G401 (cell line): ENCODE data around the gene SULT1A1. TPM values are rescaled to one million over a fixed set of nuclear protein-coding genes. Genes with fewer than 3 reads are reported as not detected.
"Not testable (repeated sequence)": the region's sequence is repeated elsewhere in the genome, so short reads cannot be mapped to it uniquely, and the experiment has no call there.

Experiments
- DNase-seq: peaks from one replicate; pipeline ENCODE4 v3.0.0-alpha.2; 2015; ENCODE audit warnings: low spot score
- in situ Hi-C: cut with HindIII; loops from 2 replicates; pipeline ENCODE4 v1.10.0; 2016; ENCODE audit warnings: low sequenced_read_pairs, mixed read lengths
- total RNA-seq: library from RNA; depleted of rRNA; stranded (reverse); fragments of >200 nt; shearing (Covaris generic); gene quantifications from 2 replicates; pipeline ENCODE4 v1.2.3, GENCODE V29; 2014

SULT1A1 gene
- total RNA-seq, 1 experiment from 2014 or later, result 32.2 TPM

DNA sequence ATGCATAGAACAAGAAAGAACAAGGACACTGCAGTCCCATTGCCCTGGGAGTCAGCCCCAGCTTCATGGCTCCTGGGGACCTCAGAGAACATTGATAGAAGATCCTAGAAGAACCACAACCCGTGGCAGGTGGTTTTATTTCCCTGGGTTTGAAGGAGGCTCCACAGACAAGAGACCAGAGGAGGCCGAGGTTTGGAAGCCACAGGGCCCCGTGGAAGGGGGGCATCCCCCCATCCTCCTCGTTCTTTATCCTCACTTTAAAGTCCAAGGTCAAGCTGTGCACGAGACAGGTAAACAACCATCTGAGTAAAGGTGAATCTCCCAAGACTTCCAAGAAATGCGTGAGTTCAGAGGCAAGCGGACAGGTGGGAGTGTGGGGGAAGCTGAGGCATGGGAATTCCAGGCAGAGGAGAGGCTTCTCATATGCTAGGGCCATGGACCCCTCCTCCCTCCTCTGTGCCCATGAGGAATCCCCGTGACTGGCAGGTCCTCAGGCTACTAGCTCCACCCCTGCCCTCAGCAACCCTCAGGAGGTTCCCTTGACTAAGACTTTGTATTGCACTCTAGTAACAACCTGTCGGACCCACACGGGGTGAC lies 849 bp upstream of the SULT1A1 start:
- DNase-seq, result no peak

DNA sequence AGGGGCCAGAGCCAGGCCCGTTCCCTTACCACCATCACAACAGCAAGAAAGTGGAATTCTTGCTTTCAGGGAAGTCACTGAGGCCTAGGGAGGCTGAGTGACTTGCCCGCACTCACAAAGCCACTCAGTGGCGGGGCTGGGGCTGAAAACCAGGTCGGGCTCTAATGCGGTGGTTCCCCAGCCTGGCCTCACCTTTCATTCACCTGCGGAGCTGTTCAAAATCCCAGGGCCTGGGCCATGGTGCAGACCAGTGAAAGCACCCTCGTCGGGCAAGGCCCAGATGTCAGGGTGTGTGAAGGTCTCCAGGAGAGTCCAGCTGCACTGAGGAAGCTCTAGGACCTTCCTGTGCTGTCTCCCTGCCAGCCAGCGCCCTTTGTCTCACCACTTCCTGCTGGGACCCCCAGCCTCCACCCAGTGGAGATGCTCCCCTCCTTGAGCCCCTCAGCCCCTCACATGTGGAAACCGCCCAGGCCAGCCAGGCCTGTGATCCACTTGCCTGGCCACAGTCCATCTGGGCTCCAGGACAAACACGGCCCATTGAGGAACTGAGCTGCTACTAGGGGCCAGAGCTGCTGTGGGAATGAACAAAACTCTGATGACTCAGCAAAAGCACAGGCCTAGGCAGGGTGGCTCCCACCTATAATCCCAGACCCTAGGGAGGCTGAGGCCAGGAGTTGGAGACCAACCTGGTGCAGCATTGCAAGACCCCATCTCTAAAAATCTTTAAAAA lies 812 bp downstream of the SULT1A1 start:
- in situ Hi-C loops, DNase-seq: not testable (repeated sequence)

More for the DNA sequence above, 849 bp upstream of the SULT1A1 start:
- in situ Hi-C loops, result no loop called here

DNA sequence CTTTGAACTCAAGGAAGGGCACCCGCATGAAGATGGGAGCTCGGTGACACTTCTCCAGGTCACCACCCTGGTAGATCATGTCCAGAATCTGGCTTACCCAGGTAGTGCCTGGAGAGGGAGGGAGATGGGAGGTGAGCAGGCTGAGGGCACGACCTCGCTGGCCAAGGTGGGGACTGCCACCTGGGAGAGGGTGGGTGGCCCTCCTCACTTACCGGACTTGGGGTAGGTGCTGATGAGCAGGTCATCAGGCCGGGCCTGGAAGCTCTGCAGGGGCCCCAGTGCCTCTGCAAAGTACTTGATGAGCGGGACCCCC lies 1.4 kb downstream of the SULT1A1 start:
- in situ Hi-C loops, result not testable (repeated sequence)

DNA sequence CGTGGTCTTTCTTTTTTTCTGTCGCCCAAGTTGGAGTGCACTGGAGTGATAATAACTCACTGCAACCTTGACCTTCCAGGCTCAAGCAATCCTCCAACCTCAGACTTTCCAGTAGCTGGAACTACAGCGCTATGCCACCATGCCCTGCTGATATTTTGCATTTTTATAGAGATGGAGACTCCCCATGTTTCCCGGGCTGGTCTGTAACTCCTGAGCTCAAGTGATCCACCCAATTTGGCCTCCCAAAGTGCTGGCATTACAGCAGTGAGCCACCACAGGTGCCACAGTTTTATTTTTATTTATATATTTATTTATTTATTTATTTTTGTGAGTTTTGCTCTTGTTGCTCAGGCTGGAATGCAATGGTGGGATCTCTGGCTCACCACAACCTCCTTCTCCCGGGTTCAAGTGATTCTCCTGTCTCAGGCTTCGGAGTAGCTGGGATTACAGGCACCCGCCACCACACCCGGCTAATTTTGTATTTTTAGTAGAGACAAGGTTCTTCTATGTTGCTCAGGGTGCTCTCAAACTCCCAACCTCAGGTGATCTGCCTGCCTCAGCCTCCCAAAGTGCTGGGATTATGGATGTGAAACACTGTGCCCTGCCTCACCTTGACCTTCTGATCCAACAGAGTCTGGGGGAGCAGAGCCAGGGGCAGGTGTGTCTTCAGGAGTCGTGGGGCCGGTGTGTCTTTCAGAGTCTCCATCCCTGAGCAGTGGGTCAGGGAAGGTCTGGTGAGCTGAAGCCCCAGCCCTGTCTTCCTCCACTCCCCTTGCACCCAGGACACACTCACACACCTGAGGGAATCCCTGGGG lies 2.0 kb downstream of the SULT1A1 start:
- in situ Hi-C loops, DNase-seq: not testable (repeated sequence)

More for the DNA sequence above, 1.4 kb downstream of the SULT1A1 start:
- DNase-seq, result not testable (repeated sequence)

DNA sequence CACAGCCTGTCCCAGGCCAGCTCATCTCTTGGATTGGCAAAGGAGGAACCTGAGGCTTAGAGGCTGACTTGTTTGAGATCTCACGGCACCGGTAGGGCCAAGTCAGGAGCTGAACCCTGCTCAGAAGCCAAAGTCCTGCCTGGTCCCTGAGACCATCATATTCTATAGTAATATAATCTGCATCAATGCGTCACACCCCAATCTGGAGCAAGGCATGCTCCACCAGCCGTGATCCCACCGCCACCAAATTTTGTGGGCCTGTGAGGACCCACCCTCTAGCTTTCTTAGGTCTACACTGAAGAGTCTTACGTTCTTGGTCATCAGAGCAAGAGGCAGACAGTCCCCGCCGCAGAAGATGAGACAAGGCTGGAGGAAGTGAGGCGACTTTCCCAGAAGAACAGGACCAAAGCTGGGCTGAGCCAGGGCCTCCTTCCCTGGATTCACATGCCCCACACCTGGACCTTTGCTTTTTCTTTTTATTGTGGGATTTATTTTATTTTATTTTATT lies 2.7 kb downstream of the SULT1A1 start:
- DNase-seq, result no peak
- in situ Hi-C loops, result no loop called here

DNA sequence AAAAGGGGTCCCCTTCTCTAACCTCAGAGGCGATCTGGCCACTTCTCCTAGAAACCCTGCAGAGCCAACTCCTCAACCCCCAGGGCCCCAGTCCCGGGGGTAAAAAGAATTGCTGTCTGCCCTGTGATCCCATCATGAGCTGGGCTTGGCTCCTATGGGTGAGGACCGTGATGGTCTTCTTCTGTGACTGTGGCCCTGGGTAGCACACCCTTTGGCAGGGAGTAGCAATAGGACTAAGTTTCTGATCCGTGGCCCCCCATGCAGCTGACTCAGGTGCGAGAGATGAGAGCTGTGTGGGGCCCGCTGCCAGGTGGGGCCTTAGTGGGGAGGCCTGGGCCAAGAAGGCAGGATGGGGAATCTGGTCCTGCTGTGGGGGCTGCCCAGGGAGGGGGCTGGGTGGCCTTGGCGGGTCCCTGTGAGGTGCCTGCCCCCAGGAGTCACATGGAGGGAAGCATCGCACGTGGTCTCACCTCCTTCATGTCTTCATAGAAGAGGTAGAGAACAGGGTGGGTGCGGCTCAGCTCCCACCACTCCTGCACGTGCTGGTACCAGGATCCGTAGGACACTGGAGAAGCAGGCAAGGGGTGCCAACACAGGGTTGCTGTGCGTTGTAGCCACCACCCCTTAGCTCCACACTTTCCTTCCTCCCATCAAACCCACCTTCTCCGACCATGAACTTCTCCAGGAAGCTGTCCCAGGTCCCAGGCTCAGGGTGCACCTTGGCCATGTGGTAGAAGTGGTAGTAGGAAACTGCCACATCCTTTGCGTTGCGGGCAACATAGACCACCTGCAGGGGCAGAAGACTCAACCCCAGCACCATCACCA lies 3.3 kb downstream of the SULT1A1 start:
- in situ Hi-C loops, result no loop called here
- no peak for DNase-seq

DNA sequence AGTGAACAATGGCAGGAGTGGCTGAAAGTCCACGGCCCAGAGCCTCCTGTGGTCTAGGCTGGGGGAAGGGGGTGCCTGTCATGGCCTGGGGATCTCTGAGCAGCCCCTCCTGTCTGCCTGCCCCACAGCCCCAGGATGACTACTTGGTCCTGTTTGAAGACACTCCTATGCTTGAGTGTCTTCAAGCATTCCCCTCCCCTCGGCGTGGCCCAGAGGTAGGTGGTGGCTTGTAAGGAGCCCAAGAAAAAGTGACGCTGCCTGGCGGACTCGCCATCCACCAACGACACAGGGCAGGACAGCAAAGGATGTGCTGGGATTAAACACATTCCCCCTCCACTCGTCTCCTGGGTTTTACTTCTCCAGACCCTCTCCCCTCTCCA lies 5.7 kb downstream of the SULT1A1 start:
- DNase-seq, result no peak
- in situ Hi-C loops, result no loop called here

DNA sequence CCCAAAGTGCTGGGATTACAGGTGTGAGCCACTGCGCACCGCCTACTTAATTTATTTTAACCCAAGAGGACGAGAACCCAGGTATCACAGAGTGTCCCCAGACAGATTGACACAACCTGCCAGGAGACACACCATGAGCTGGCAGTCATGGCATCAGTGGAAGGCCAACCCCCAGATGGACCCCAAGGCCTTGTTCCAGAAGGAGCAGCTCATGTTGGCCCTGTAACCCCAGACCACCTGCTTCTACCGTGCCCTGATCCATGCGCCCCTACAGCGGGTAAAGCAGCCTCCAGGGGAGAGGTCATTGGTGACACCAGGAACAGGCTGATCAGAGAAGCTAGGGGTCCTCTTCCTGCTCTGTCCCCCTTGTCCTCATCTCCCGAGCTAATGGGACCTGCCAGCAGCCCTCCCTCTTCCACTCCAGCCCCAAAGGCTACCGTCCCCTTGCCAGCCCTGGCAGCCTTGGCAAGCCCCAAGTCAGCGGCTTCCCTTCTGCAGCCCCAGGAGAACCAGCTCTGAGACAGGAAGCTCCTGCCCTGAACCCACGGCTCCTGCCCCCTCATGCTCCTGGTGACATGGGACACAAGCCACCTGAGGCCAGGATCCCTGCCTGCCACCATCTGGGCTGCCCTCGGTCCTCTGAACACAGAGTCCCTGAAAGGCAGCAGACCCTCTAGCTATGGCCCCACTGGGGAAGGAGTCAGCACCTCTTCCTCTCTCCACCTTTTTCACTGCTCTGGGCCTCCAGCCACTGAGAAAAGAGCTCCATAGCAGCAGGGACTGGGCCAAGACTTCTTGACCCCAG lies 6.3 kb downstream of the SULT1A1 start:
- no peak for DNase-seq
- in situ Hi-C loops, result no loop called here

DNA sequence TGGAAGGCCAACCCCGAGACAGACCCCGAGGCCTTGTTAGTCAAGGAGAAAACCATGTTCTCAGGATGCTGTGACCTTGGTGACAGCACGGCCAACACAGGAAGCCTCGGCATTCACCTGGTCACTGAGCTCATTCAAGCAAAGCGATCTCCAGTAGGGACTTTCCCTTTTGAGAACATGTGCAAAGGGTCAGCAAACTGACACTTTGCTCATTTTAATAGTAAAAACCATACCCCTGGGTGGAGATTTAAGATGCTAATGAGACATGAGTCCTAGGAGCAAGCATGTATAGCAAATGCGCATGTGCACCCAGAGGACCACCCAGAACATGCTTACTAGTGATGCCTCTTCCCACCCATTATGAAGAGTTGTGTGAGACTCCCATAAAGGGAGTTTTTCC lies 7.3 kb downstream of the SULT1A1 start:
- no peak for DNase-seq
- in situ Hi-C loops, result no loop called here

DNA sequence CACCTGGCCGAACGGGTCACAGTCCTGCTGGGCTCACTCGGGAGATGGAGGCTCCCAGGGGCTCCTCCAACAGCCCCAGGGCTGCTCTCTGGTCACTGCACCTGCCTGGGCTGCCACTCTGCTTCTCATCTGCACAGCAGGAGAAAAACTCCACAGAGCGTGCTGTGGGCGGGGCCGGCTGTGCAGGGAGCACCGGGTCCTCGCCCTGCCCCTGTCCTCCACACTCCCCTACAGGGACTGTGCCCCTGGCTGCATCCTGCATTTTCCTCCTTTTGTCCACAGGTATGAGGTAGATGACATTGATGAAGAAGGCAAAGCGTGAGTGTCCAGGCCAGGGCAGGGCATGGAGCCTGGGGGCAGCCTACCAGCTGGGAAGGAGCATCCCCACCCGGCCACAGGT lies 7.8 kb downstream of the SULT1A1 start:
- not testable (repeated sequence) for DNase-seq

DNA sequence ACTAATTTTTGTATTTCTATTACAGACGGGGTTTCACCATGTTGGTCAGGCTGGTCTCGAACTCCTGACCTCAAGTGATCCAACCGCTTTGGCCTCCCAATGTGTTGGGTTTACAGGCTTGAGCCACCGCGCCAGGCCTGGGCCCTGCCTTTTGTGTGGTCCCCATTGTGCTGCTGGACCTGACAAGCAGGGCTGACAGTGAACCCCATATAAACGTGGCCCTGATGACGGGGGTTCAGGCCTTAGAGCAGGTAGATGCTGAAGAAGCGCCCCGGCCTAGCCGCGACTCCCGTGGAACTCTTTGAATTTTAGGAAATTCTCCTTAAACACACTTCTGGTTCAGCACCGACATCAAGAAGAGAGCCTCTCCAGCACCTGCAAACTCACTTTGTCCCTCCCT lies 8.3 kb downstream of the SULT1A1 start:
- DNase-seq, result not testable (repeated sequence)

More for the DNA sequence above, 7.8 kb downstream of the SULT1A1 start:
- in situ Hi-C loops, result not testable (repeated sequence)

DNA sequence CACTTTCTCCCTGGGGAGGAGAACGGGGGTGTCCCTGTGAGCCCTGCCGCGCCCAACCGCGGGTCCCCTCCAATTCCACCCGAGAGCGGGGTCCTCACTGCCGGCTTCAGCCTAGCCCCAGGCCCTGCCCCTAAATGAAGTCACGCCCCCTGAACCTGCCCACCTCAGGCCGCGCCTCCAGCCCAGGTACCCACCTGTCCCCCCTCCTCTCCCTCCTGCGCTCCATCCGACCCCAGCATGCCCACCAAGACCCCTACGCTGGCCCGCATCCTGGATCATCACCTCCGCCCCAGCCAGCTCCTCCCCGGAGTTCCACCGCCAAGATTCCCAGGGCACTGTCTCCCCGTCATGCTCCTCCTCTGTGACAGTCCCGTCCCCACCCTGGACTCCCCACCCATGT lies 8.9 kb downstream of the SULT1A1 start:
- in situ Hi-C loops, result not testable (repeated sequence)

More for the DNA sequence above, 8.3 kb downstream of the SULT1A1 start:
- in situ Hi-C loops, result not testable (repeated sequence)

DNA sequence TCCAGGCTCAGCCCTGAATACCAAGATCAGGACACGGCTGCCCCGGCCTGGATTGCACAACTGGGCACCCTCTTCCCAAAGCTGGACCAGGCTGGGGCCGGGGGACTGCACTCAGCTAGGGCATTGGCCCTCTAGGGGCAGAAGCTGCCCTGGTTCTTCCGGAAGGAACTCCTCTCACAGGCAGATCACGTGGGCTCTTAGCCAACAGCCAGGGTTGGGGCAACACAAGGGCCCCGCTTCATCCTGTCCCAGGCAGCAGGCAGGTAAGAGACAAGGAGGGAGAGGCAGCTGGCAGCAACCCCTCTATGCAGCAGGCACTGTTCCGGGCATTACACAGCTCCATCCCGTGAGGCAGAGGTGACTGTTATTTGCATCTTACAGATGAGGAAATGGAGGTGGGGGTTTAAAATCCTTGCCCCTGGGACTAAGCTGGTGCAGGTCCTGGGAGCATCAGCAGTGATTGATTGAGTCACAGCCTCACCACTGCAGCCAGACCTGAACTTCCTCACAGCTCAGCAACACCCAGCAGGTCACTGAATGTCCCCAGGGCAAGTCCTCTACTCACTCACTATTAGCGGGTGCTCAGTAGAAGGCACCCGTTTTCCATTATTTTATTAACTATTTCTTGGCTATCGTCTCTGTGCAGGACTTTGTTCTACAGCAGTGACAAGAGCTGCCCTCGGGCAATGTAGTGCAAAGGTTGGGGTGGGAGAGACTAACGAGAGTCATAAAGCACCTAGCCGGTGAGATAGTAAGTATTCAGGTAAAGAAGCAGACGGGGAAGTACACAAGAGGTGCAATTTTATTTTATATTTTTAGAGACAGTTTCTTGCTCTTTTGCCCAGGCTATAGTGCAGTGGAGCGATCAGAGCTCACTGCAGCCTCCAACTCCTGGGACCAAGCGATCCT lies 10.2 kb downstream of the SULT1A1 start:
- DNase-seq, in situ Hi-C loops: not testable (repeated sequence)

More for the DNA sequence above, 8.9 kb downstream of the SULT1A1 start:
- not testable (repeated sequence) for DNase-seq

DNA sequence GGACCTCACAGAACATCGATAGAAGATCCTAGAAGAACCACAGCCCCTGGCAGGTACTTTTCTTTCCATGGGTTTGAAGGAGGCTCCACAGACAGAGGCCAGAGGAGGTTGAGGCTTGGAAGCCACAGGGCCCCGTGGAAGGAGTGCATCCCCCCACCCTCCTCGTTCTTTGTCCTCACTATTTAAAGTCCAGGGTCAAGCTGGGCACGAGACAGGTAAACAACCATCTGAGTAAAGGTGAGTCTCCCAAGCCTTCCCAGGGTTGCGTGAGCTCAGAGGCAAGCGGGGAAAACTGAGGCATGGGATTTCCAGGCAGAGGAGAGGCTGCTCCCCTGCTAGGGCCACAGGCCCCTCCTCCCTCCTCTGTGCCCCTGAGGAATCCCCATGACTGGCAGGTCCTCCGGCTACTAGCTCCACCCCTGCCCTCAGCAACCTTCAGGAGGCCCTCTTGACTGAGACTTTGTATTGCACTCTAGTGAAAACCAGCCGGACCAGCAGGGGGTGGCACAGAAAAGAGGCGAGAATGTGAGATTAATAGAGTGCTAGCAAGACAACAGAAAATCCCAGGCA lies 12.1 kb downstream of the SULT1A1 start:
- in situ Hi-C loops, result no loop called here
- DNase-seq, result no peak

DNA sequence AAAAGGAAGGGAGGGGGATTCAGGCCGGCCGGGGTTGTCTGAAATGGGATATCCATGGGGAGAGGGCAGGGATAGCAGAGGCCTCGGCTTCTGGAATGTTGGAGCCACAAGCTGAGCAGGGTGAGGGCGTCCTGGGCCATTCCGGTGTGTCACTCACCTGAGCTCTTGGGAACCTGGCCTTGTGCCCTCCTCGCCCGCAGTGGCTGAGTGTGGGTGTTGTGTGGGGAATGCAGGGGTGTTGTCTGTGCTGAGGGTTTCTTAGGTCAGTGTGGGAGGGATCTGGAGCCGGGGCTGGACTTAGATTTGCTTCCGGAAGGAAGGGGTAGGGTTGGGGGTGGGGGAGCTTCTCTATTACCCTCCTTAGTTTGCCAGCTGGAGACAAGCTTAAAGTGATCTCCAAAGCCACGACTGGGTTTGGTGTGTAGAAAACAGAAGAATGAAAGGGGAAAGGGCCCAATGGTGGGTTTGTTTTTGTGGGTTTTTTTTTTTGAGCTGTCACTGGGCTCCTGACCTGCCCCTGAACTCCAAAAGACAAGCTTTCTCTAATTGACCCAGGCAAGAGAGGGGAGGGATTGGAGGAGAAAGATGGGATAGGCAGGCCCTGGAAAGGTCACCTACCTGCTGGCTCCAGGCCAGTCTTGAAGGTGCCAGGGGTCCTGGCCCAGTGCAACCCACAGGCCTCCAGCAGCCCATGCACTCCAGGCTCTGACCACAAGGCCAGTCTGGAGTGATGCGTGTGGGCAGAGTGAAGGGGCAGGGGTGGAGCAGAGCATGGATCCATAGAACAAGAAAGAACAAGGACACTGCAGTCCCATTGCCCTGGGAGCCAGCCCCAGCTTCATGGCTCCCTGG lies 12.8 kb downstream of the SULT1A1 start, which contains the start of gene SULT1A2:
TSS of gene SULT1A2 (minus strand) at position 211 of the 852 bp plus-strand sequence. CDS start 1,120 bp downstream, outside the sequence.
- in situ Hi-C loops, result no loop called here
- DNase-seq, result no peak

DNA sequence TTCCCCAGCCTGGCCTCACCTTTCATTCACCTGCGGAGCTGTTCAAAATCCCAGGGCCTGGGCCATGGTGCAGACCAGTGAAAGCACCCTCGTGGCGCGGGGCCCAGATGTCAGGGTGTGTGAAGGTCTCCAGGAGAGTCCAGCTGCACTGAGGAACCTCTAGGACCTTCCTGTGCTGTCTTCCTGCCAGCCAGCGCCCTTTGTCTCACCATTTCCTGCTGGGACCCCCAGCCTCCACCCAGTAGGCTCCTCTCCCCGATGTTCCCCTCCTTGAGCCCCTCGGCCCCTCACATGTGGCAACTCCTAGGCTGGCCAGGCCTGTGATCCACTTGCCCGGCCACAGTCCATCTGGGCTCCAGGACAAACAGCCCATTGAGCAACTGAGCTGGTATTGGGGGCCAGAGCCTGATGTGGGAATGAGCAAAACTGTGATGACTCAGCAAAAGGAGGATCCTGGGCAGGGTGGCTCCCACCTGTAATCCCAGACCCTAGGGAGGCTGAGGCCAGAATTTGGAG lies 13.7 kb downstream of the SULT1A1 start:
- in situ Hi-C loops, result no loop called here
- DNase-seq, result no peak
